ENCODE data around the gene ZSCAN31. TPM values are rescaled to one million over a fixed set of nuclear protein-coding genes. Genes with fewer than 3 reads are reported as not detected.
A peak's percentile ranks its signal among the peaks of the same experiment; 100 is the strongest.

The ZSCAN31 gene
- total RNA-seq, 3 donors from 2014 or later: 4.6 to 19.3 (median 17.4) TPM

- no peak for TF ChIP-seq POLR2A (IDR thresholded peaks at IDR 0.05)
- no peak for TF ChIP-seq CTCF (IDR thresholded peaks at IDR 0.05)
- TF ChIP-seq POLR2AphosphoS5 (IDR thresholded peaks at IDR 0.05): no peak
- Histone ChIP-seq H3K27me3 (no peaks in the 10 kb centered on the region), H3K27ac (no peak overlapping the region), H3K36me3 (no peaks in the 10 kb centered on the region), H3K4me1 (no peaks in the 10 kb centered on the region), H3K4me3 (no peak overlapping the region), H3K9me3 (no peaks in the 10 kb centered on the region)
- DNase-seq (ENCODE audit: low spot score in 2 of 2): no peak
- intact Hi-C loops (cut with DNase I; ENCODE audit: low total_unique reads): no loop called here
Measured at GRCh38 chr6:28296520-28297060, 39.4 kb downstream of the ZSCAN31 start.

DNA sequence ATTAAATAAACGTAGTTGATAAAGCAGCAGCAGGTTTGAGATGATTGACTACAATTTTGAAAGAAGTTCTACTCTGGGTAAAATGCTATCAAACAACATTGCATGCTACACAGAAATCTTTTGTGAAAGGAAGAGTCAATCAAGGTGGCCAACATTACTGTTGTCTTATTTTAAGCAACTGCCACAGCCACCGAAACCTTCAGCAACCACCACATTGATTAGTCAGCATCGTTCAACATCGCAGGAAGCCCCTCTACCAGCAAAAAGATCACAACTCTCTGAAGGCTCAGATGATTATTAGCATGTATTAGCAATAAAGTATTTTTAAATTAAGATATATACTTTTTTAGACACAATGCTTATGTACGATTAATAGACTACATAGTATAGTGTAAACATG is 40.6 kb downstream of the ZSCAN31 start:
- Histone ChIP-seq H3K4me3 (no peak overlapping the region), H3K36me3 (no peaks in the 10 kb centered on the region), H3K9me3 (no peaks in the 10 kb centered on the region), H3K27me3 (no peaks in the 10 kb centered on the region), H3K4me1 (no peaks in the 10 kb centered on the region), H3K27ac (no peak overlapping the region)
- no peak for TF ChIP-seq CTCF (IDR thresholded peaks at IDR 0.05)
- DNase-seq (ENCODE audit: low spot score in 2 of 2): no peak
- intact Hi-C loops (cut with DNase I; ENCODE audit: low total_unique reads): no loop called here

DNA sequence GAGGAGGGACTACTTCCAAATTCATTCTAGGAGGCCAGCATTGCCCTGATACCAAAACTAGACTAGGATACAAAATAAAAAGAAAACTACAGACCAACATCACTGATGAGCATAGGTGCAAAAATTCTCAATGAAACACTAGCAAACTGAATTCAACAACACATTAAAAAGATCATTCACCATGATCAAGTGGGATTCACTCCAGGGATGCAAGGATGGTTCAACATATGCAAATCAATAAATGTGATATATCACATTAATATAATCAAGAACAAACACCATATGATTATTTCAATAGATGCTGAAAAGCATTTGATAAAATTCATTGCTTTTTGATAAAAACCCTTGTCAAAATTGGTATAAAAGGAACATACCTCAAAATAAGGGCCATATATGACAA is 44.4 kb downstream of the ZSCAN31 start:
- Histone ChIP-seq H3K4me3 (no peak overlapping the region), H3K27me3 (no peaks in the 10 kb centered on the region), H3K27ac (no peak overlapping the region), H3K36me3 (no peaks in the 10 kb centered on the region), H3K9me3 (no peaks in the 10 kb centered on the region), H3K4me1 (no peaks in the 10 kb centered on the region)
- DNase-seq (ENCODE audit: low spot score in 2 of 2): no peak
- intact Hi-C loops (cut with DNase I; ENCODE audit: low total_unique reads): no loop called here
- TF ChIP-seq POLR2A (IDR thresholded peaks at IDR 0.05) (no peak), POLR2AphosphoS5 (IDR thresholded peaks at IDR 0.05) (no peak), CTCF (IDR thresholded peaks at IDR 0.05) (no peak)

- Histone ChIP-seq H3K4me1 (no peaks in the 10 kb centered on the region), H3K4me3 (no peak overlapping the region), H3K36me3 (no peaks in the 10 kb centered on the region), H3K27me3 (no peaks in the 10 kb centered on the region), H3K27ac (no peak overlapping the region), H3K9me3 (no peaks in the 10 kb centered on the region)
- intact Hi-C loops (cut with DNase I; ENCODE audit: low total_unique reads): no loop called here
- no peak for TF ChIP-seq CTCF (IDR thresholded peaks at IDR 0.05)
- no peak for TF ChIP-seq POLR2A (IDR thresholded peaks at IDR 0.05)
- TF ChIP-seq POLR2AphosphoS5 (IDR thresholded peaks at IDR 0.05): no peak
- no peak for DNase-seq (ENCODE audit: low spot score in 2 of 2)
Measured at GRCh38 chr6:28282926-28283325, 53.0 kb downstream of the ZSCAN31 start.

DNA sequence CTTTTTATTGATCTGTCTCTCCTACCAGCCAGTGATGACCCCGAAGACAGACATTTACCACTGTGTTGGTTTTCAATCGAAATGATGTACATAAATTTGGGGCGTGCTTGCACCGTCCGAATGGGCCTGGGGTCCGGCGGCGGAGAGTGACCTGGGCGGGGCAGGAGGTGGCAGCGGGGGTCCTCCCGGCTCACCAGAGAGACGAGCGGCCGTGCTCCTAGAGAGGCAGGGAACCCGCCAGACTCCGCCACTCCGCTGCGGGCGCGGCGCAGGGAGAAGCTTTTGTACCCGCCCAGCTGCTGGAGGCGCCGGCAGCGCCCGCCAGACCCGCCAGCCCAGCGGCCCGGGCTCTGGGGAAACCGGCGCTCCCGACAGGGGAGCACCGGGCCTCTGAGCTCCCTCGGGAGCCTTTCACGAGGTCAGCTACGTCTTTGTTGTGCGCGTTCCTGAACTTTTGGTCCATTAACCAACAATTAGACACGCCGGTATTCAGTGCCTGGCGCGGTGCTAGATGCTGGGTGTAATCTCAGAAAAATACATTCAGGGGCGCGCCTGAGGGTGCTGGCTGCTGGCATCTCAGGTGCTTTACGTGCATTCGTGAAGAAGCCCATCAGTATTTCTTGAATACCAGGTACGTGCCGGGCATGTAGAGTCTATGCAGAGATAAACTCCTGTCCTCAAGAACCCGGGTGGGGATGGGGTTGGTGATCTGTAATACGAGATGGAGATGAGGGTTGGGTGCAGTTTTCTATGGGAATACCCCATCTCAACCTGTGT is 54.5 kb downstream of the ZSCAN31 start, which contains the start of gene PGBD1:
PGBD1 (plus strand) TSS at position 285 of the 777 bp plus-strand sequence. CDS start 2,242 bp downstream, outside the sequence.
- Histone ChIP-seq H3K9me3 (no peaks in the 10 kb centered on the region), H3K36me3 (no peaks in the 10 kb centered on the region), H3K4me3 (peak within 1 kb of the TSS; percentile 53 to 72 (median 71)), H3K4me1 (no peaks in the 10 kb centered on the region), H3K27ac (peak within 1 kb of the TSS in 1 of 2 donors; percentile 43), H3K27me3 (no peaks in the 10 kb centered on the region)
- TF ChIP-seq POLR2A (IDR thresholded peaks at IDR 0.05): no peak
- no peak for TF ChIP-seq POLR2AphosphoS5 (IDR thresholded peaks at IDR 0.05)
- no peak for TF ChIP-seq CTCF (IDR thresholded peaks at IDR 0.05)
- peak; percentile 24 to 55 for DNase-seq (ENCODE audit: low spot score in 2 of 2)
- intact Hi-C loops (cut with DNase I; ENCODE audit: low total_unique reads): no loop called here

All from breast epithelium (tissue), 4 donors.